GM19328 (cell line): ENCODE results near the gene DHFR2.

Experiments used
- ATAC-seq: cut with Tn5 transposase; IDR thresholded peaks from one replicate; pipeline ENCODE4 v1.9.1; 2021; ENCODE audit warnings: mild to moderate bottlenecking, moderate library complexity; ENCODE audit not compliant: unreplicated experiment

The DHFR2 gene

DNA sequence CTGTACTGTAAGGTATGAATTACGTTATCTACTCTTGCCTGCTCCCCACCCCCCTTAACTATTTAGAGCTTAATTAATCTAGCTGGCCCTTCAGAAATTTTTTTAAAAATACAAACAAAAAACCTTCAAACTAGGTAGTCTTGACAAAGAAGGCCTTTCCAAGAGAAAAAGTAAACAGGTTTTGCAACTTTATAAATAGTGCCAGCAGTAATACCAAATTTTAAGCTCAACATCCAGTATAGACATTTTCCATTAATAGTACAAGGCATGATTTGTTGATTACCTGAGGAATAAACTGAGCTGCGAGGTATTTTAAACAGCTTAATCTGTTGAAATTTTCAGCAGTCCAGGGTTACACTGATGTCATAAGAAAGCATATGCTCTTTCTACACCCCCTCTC is 54.5 kb downstream of the DHFR2 start:
- no peak for ATAC-seq
